MM.1S (cell line): ENCODE results near the gene MAP2K6.

Experiments used
- DNase-seq: peaks from one replicate; pipeline ENCODE4 v3.0.0-alpha.2; 2015
- H2AFZ ChIP-seq: fragments of 300-600 bp; sonication (generic); 2 replicates; pipeline ENCODE4 v1.6.0; 2016; ENCODE audit warnings: antibody characterized with exemption, low read length
- H3F3A ChIP-seq: fragments of 300-600 bp; sonication (generic); 2 replicates; pipeline ENCODE4 v1.6.1; 2016; ENCODE audit warnings: mild to moderate bottlenecking, antibody characterized with exemption, low read length, moderate library complexity, mixed read lengths; ENCODE audit not compliant: insufficient read depth
- H3K27ac ChIP-seq: fragments of 300-600 bp; sonication (generic); 2 replicates; pipeline ENCODE4 v1.5.1; 2016; ENCODE audit warnings: mild to moderate bottlenecking, low read length
- H3K27me3 ChIP-seq: fragments of 300-600 bp; sonication (generic); replicated peaks from 2 replicates; pipeline ENCODE4 v1.6.0; 2016; ENCODE audit warnings: low read length; ENCODE audit not compliant: insufficient read depth
- H3K36me3 ChIP-seq: fragments of 300-600 bp; sonication (generic); replicated peaks from 2 replicates; pipeline ENCODE4 v1.6.1; 2016; ENCODE audit warnings: mild to moderate bottlenecking, low read length, mixed read lengths; ENCODE audit not compliant: insufficient read depth
- H3K4me1 ChIP-seq: fragments of 300-600 bp; sonication (generic); 2 replicates; pipeline ENCODE4 v1.6.1; 2016; ENCODE audit warnings: low read length, mixed read lengths
- H3K4me2 ChIP-seq: fragments of 300-600 bp; sonication (generic); 2 replicates; pipeline ENCODE4 v1.6.0; 2016; ENCODE audit warnings: low read depth, low read length
- H3K4me3 ChIP-seq: fragments of 300-600 bp; sonication (generic); 2 replicates; pipeline ENCODE4 v1.5.1; 2016; ENCODE audit warnings: low read length, mixed read lengths
- H3K79me2 ChIP-seq: fragments of 300-600 bp; sonication (generic); 2 replicates; pipeline ENCODE4 v1.6.1; 2016; ENCODE audit warnings: mixed run types, low read length, mixed read lengths
- H3K9ac ChIP-seq: fragments of 300-600 bp; sonication (generic); 2 replicates; pipeline ENCODE4 v1.6.1; 2016; ENCODE audit warnings: low read length, mixed read lengths
- H3K9me2 ChIP-seq: fragments of 300-600 bp; sonication (generic); replicated peaks from 2 replicates; pipeline ENCODE4 v1.6.1; 2016; ENCODE audit warnings: mild to moderate bottlenecking, low read length, mixed read lengths; ENCODE audit not compliant: insufficient read depth
- H3K9me3 ChIP-seq: fragments of 300-600 bp; sonication (generic); replicated peaks from 2 replicates; pipeline ENCODE4 v1.6.1; 2016; ENCODE audit warnings: mild to moderate bottlenecking, low read length, mixed read lengths; ENCODE audit not compliant: insufficient read depth
- H4K20me1 ChIP-seq: fragments of 300-600 bp; sonication (generic); 2 replicates; pipeline ENCODE4 v1.6.1; 2016; ENCODE audit warnings: mild to moderate bottlenecking, low read length, moderate library complexity, mixed read lengths; ENCODE audit not compliant: insufficient read depth
- CTCF ChIP-seq: fragments of 300-600 bp; sonication (generic); IDR thresholded peaks from 2 replicates; pipeline ENCODE4 v1.5.1; 2016; ENCODE audit warnings: antibody characterized with exemption, low read length, mixed read lengths
- EZH2 ChIP-seq: fragments of 300-600 bp; sonication (generic); optimal IDR thresholded peaks from 2 replicates; pipeline ENCODE3; 2017; ENCODE audit warnings: low read depth, mild to moderate bottlenecking, antibody characterized with exemption, low read length, mixed read lengths
- EZH2phosphoT487 ChIP-seq: fragments of 300-600 bp; sonication (generic); IDR thresholded peaks from 2 replicates; pipeline ENCODE4 v1.6.1; 2018; ENCODE audit warnings: antibody characterized with exemption, low read length

Gene MAP2K6

GRCh38 chr17:69388822-69389442 lies 25.6 kb upstream of the MAP2K6 start:
- H3K4me3 ChIP-seq: peak overlapping the region; percentile 16; the same call in 1 of the 2 replicates
- no peak overlapping the region; the same call in 1 of the 2 replicates for H3K9ac ChIP-seq
- no peaks in the 10 kb centered on the region for H4K20me1 ChIP-seq
- no peaks in the 10 kb centered on the region for H3K9me2 ChIP-seq
- TF ChIP-seq EZH2phosphoT487 (no peak), EZH2 (no peak), CTCF (no peak)
- peak overlapping the region; percentile 91 for H3K4me2 ChIP-seq
- no peaks in the 10 kb centered on the region for H3K79me2 ChIP-seq
- H3K4me1 ChIP-seq: peaks cover 11% of the 10 kb centered on the region
- no peaks in the 10 kb centered on the region for H3K36me3 ChIP-seq
- H2AFZ ChIP-seq: no peak overlapping the region
- no peaks in the 10 kb centered on the region for H3K9me3 ChIP-seq
- peak overlapping the region; percentile 87; the same call in 1 of the 2 replicates for H3K27ac ChIP-seq
- H3F3A ChIP-seq: peaks cover 14% of the 10 kb centered on the region
- peak; percentile 23 for DNase-seq
- H3K27me3 ChIP-seq: no peaks in the 10 kb centered on the region

DNA sequence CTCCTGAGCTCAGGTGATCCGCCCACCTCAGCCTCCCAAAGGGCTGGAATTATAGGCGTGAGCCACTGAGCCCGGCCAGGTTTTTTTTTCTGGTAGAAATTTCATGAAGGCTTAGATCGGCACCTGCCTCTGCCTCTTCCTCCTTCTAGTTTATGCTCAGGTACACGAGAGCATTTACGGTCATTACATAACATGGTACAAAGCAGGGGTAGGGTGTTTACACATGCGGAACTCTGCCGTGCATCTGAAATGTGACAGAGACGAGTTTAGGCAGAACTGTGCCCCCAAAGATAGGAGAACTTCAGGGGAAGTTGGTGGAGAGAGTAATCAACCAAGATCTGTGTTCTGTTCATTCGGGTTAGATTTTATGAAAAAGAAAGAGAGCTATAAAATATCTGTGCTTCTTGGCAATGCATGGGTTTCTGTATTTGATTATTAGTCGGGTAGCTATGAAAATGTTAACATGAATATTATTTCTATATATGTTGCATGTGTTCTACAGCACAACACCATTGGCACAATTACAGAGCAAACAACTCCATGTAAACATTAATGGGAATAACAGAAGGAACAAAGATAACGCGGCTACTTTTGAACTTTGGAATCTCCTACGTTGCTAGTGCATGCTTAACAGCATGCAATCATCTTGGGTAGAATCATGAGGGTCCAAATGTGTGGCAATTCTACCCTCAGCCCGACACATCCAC lies 23.5 kb upstream of the MAP2K6 start:
- Histone ChIP-seq H3K4me1 (peaks cover 11% of the 10 kb centered on the region), H3K4me2 (no peak overlapping the region), H3K27me3 (no peaks in the 10 kb centered on the region), H3K4me3 (no peak overlapping the region), H3K27ac (no peak overlapping the region), H2AFZ (no peak overlapping the region), H3K9me3 (no peaks in the 10 kb centered on the region), H3F3A (peaks cover 14% of the 10 kb centered on the region), H3K9me2 (no peaks in the 10 kb centered on the region), H3K36me3 (no peaks in the 10 kb centered on the region), H3K79me2 (no peaks in the 10 kb centered on the region), H4K20me1 (no peaks in the 10 kb centered on the region), H3K9ac (no peak overlapping the region)
- TF ChIP-seq EZH2phosphoT487 (no peak), EZH2 (no peak), CTCF (no peak)
- DNase-seq: no peak

DNA sequence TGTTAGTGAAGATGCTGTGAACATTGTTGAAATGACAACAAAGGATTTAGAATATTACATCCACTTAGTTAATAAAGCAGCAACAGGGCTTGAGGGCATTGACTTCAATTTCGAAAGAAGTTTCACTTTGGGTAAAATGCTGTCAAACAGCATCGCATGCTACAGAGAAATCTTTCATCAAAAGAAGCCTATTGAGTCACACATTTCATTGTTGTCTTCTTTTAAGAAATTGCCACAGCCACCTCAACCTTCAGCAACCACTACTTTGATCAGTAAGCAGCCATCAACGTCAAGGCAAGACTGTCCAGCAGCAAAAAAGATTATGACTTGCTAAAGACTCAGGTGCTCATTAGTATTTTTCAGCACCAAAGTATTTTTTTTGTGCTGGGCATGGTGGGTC lies 13.2 kb upstream of the MAP2K6 start:
- Histone ChIP-seq H3K27ac (no peak overlapping the region), H3K36me3 (no peaks in the 10 kb centered on the region), H2AFZ (no peak overlapping the region), H3K9ac (no peak overlapping the region), H4K20me1 (no peaks in the 10 kb centered on the region), H3K4me2 (no peak overlapping the region), H3K9me2 (no peaks in the 10 kb centered on the region), H3F3A (no peaks in the 10 kb centered on the region), H3K27me3 (no peaks in the 10 kb centered on the region), H3K79me2 (no peaks in the 10 kb centered on the region), H3K9me3 (no peaks in the 10 kb centered on the region), H3K4me3 (no peak overlapping the region), H3K4me1 (no peaks in the 10 kb centered on the region)
- no peak for DNase-seq
- TF ChIP-seq EZH2phosphoT487 (no peak), EZH2 (no peak), CTCF (no peak)
